Measurements from ENCODE around the gene TECPR2. TPM values are rescaled to one million over a fixed set of nuclear protein-coding genes. Genes with fewer than 3 reads are reported as not detected.

Gene TECPR2
- total and polyA plus RNA-seq, 2 of the 13 experiments (the other 11 are each of a cell fraction or from before 2014, with no cell fraction given), result 3.5 to 5.7 TPM

GRCh38 chr14:102538602-102539543, 176.1 kb downstream of the TECPR2 start (continued):
- TF ChIP-seq, protein P1, sequence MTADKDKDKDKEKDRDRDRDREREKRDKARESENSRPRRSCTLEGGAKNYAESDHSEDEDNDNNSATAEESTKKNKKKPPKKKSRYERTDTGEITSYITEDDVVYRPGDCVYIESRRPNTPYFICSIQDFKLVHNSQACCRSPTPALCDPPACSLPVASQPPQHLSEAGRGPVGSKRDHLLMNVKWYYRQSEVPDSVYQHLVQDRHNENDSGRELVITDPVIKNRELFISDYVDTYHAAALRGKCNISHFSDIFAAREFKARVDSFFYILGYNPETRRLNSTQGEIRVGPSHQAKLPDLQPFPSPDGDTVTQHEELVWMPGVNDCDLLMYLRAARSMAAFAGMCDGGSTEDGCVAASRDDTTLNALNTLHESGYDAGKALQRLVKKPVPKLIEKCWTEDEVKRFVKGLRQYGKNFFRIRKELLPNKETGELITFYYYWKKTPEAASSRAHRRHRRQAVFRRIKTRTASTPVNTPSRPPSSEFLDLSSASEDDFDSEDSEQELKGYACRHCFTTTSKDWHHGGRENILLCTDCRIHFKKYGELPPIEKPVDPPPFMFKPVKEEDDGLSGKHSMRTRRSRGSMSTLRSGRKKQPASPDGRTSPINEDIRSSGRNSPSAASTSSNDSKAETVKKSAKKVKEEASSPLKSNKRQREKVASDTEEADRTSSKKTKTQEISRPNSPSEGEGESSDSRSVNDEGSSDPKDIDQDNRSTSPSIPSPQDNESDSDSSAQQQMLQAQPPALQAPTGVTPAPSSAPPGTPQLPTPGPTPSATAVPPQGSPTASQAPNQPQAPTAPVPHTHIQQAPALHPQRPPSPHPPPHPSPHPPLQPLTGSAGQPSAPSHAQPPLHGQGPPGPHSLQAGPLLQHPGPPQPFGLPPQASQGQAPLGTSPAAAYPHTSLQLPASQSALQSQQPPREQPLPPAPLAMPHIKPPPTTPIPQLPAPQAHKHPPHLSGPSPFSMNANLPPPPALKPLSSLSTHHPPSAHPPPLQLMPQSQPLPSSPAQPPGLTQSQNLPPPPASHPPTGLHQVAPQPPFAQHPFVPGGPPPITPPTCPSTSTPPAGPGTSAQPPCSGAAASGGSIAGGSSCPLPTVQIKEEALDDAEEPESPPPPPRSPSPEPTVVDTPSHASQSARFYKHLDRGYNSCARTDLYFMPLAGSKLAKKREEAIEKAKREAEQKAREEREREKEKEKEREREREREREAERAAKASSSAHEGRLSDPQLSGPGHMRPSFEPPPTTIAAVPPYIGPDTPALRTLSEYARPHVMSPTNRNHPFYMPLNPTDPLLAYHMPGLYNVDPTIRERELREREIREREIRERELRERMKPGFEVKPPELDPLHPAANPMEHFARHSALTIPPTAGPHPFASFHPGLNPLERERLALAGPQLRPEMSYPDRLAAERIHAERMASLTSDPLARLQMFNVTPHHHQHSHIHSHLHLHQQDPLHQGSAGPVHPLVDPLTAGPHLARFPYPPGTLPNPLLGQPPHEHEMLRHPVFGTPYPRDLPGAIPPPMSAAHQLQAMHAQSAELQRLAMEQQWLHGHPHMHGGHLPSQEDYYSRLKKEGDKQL (CRISPR knock-in tag; IDR thresholded peaks at IDR 0.05; ENCODE audit: low read depth), result no peak
- TF ChIP-seq JUND (CRISPR knock-in tag; IDR thresholded peaks at IDR 0.05), result no peak
- TF ChIP-seq HOMEZ (CRISPR knock-in tag; IDR thresholded peaks at IDR 0.05; ENCODE audit: low read depth), result no peak; the same call in 1 of the 2 replicates
- peak; percentile 15 for TF ChIP-seq HMG20B (CRISPR knock-in tag; conservative IDR thresholded peaks at IDR 0.05)
- no peak; the same call in 1 of the 2 replicates for TF ChIP-seq ZNF839 (CRISPR knock-in tag; IDR thresholded peaks at IDR 0.05; ENCODE audit: borderline replicate concordance)
- TF ChIP-seq TBX3 (IDR thresholded peaks at IDR 0.05; ENCODE audit: borderline replicate concordance), result no peak
- no peak for TF ChIP-seq CENPX (CRISPR knock-in tag; IDR thresholded peaks at IDR 0.05)
- TF ChIP-seq ZFP36L2 (CRISPR knock-in tag; IDR thresholded peaks at IDR 0.05), result no peak; the same call in 1 of the 2 replicates
- TF ChIP-seq ARNTL (CRISPR knock-in tag; IDR thresholded peaks at IDR 0.05), result peak; percentile 44
- no peak for TF ChIP-seq POLR2AphosphoS2 (IDR thresholded peaks at IDR 0.05; ENCODE audit: low read depth, low read length)
- TF ChIP-seq MZF1 (CRISPR knock-in tag; IDR thresholded peaks at IDR 0.05; ENCODE audit: borderline replicate concordance), result no peak
- TF ChIP-seq HDAC1 (CRISPR knock-in tag; IDR thresholded peaks at IDR 0.05), result peak; percentile 83
- TF ChIP-seq, protein P2, sequence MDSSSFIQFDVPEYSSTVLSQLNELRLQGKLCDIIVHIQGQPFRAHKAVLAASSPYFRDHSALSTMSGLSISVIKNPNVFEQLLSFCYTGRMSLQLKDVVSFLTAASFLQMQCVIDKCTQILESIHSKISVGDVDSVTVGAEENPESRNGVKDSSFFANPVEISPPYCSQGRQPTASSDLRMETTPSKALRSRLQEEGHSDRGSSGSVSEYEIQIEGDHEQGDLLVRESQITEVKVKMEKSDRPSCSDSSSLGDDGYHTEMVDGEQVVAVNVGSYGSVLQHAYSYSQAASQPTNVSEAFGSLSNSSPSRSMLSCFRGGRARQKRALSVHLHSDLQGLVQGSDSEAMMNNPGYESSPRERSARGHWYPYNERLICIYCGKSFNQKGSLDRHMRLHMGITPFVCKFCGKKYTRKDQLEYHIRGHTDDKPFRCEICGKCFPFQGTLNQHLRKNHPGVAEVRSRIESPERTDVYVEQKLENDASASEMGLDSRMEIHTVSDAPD (CRISPR knock-in tag; IDR thresholded peaks at IDR 0.05), result no peak
